Astrocyte (in vitro differentiated cells and primary cell): ENCODE measurements around the gene POLN. TPM values are rescaled to one million over a fixed set of nuclear protein-coding genes. Genes with fewer than 3 reads are reported as not detected.

Source experiments
- DNase-seq: peaks from one replicate; pipeline ENCODE4 v3.0.0-alpha.2; 2010; ENCODE audit warnings: low read depth
- FAIRE-seq: peaks from 2 replicates; lab custom pipeline; 2011; peaks lifted over from hg19 to GRCh38; lab: Jason Lieb, UNC
- H2AFZ ChIP-seq: 2 replicates; pipeline ENCODE4 v1.6.0; 2012; ENCODE audit warnings: low read depth, low read length, inconsistent platforms
- H3K27ac ChIP-seq: 2 replicates; pipeline ENCODE4 v1.5.1; 2011; ENCODE audit warnings: low read depth, low read length, inconsistent platforms
- H3K27me3 ChIP-seq: 2 replicates; pipeline ENCODE4 v1.6.0; 2011; ENCODE audit warnings: low read length, inconsistent platforms; ENCODE audit not compliant: insufficient read depth
- H3K36me3 ChIP-seq: 2 replicates; pipeline ENCODE4 v1.5.1; 2011; ENCODE audit warnings: low read length, inconsistent platforms; ENCODE audit not compliant: insufficient read depth
- H3K4me1 ChIP-seq: 2 replicates; pipeline ENCODE4 v1.5.1; 2011; ENCODE audit warnings: low read length, inconsistent platforms; ENCODE audit not compliant: insufficient read depth
- H3K4me2 ChIP-seq: 2 replicates; pipeline ENCODE4 v1.6.0; 2012; ENCODE audit warnings: low read length, inconsistent platforms
- H3K4me3 ChIP-seq: 2 replicates; pipeline ENCODE4 v1.5.1; 2011; ENCODE audit warnings: low read depth, mild to moderate bottlenecking, low read length, inconsistent platforms; ENCODE audit not compliant: insufficient read depth
- H3K79me2 ChIP-seq: 2 replicates; pipeline ENCODE4 v1.6.0; 2012; ENCODE audit warnings: mild to moderate bottlenecking, low read length, inconsistent platforms; ENCODE audit not compliant: insufficient read depth
- H3K9ac ChIP-seq: 2 replicates; pipeline ENCODE4 v1.6.0; 2012; ENCODE audit warnings: mild to moderate bottlenecking, low read length, inconsistent platforms
- H3K9me3 ChIP-seq: 2 replicates; pipeline ENCODE4 v1.5.1; 2012; ENCODE audit warnings: low read depth, mild to moderate bottlenecking, low read length, inconsistent platforms; ENCODE audit not compliant: insufficient read depth
- H4K20me1 ChIP-seq: 2 replicates; pipeline ENCODE4 v1.6.0; 2012; ENCODE audit warnings: low read length, inconsistent platforms; ENCODE audit not compliant: insufficient read depth
- H3K27ac Mint-ChIP-seq: one replicate; pipeline ENCODE4 v1.8.0; 2021; ENCODE audit warnings: mild to moderate bottlenecking, mixed read lengths; ENCODE audit not compliant: unreplicated experiment
- H3K27me3 Mint-ChIP-seq: one replicate; pipeline ENCODE4 v1.8.0; 2021; ENCODE audit warnings: low read depth, mixed read lengths; ENCODE audit not compliant: unreplicated experiment
- H3K36me3 Mint-ChIP-seq: one replicate; pipeline ENCODE4 v1.8.0; 2021; ENCODE audit warnings: low read depth, mixed read lengths; ENCODE audit not compliant: unreplicated experiment
- H3K4me1 Mint-ChIP-seq: one replicate; pipeline ENCODE4 v1.8.0; 2021; ENCODE audit warnings: low read depth, mixed read lengths; ENCODE audit not compliant: unreplicated experiment
- H3K4me3 Mint-ChIP-seq: one replicate; pipeline ENCODE4 v1.8.0; 2021; ENCODE audit warnings: mild to moderate bottlenecking, moderate library complexity, mixed read lengths; ENCODE audit not compliant: unreplicated experiment
- H3K9me3 Mint-ChIP-seq: one replicate; pipeline ENCODE4 v1.8.0; 2021; ENCODE audit warnings: mild to moderate bottlenecking, mixed read lengths; ENCODE audit not compliant: unreplicated experiment
- CTCF ChIP-seq: IDR thresholded peaks from 2 replicates; pipeline ENCODE4 v1.5.1; 2011; ENCODE audit warnings: low read depth, mild to moderate bottlenecking, inconsistent platforms, low read length, moderate library complexity; ENCODE audit not compliant: insufficient read depth
- EZH2 ChIP-seq: IDR thresholded peaks from 2 replicates; pipeline ENCODE4 v1.6.1; 2012; ENCODE audit warnings: mild to moderate bottlenecking, low read length, inconsistent platforms; ENCODE audit not compliant: insufficient read depth
- total RNA-seq: library from RNA; stranded (reverse); gene quantifications from 2 replicates; pipeline ENCODE4 v1.2.1, GENCODE V29; 2021

Gene POLN
- total RNA-seq, 1 donor from 2014 or later, result 3.1 TPM

- FAIRE-seq (no peak), DNase-seq (no peak)
- no peaks in the 10 kb centered on the region for H3K9me3 ChIP-seq
- no peak overlapping the region for H3K27ac Mint-ChIP-seq
- no peaks in the 10 kb centered on the region for H3K36me3 ChIP-seq
- no peak overlapping the region for H3K9ac ChIP-seq
- no peak overlapping the region for H2AFZ ChIP-seq
- TF ChIP-seq CTCF (no peak), EZH2 (no peak)
- no peak overlapping the region for H3K4me3 ChIP-seq
- no peaks in the 10 kb centered on the region for H3K79me2 ChIP-seq
- H3K4me3 Mint-ChIP-seq, result no peak overlapping the region
- peaks cover 7% of the 10 kb centered on the region for H3K4me1 ChIP-seq
- peaks cover 12% of the 10 kb centered on the region for H4K20me1 ChIP-seq
- H3K27me3 Mint-ChIP-seq, result peaks cover 15% of the 10 kb centered on the region
- no peak overlapping the region for H3K4me2 ChIP-seq
- H3K4me1 Mint-ChIP-seq, result no peaks in the 10 kb centered on the region
- H3K36me3 Mint-ChIP-seq, result peaks cover 3% of the 10 kb centered on the region
- no peak overlapping the region for H3K27ac ChIP-seq
- H3K27me3 ChIP-seq, result peaks cover 11% of the 10 kb centered on the region
- H3K9me3 Mint-ChIP-seq, result no peaks in the 10 kb centered on the region
These were observed 197.1 kb downstream of the POLN start for GRCh38 chr4:2044542-2045517.

GRCh38 chr4:2044119-2044485 lies 197.8 kb downstream of the POLN start:
- no peak overlapping the region for H3K4me3 ChIP-seq

More at GRCh38 chr4:2044119-2044485, 197.8 kb downstream of the POLN start:
- Mint-ChIP-seq H3K4me3 (no peak overlapping the region), H3K27ac (no peak overlapping the region), H3K9me3 (no peaks in the 10 kb centered on the region), H3K36me3 (peaks cover 3% of the 10 kb centered on the region), H3K27me3 (peaks cover 17% of the 10 kb centered on the region), H3K4me1 (no peaks in the 10 kb centered on the region)
- peaks cover 11% of the 10 kb centered on the region for H3K27me3 ChIP-seq
- DNase-seq (no peak), FAIRE-seq (no peak)
- H4K20me1 ChIP-seq, result peaks cover 12% of the 10 kb centered on the region
- TF ChIP-seq CTCF (no peak), EZH2 (no peak)
- peaks cover 7% of the 10 kb centered on the region for H3K4me1 ChIP-seq
- H3K9ac ChIP-seq, result no peak overlapping the region
- H3K4me2 ChIP-seq, result no peak overlapping the region
- no peak overlapping the region for H2AFZ ChIP-seq
- H3K9me3 ChIP-seq, result no peaks in the 10 kb centered on the region
- no peaks in the 10 kb centered on the region for H3K36me3 ChIP-seq
- H3K79me2 ChIP-seq, result no peaks in the 10 kb centered on the region
- no peak overlapping the region for H3K27ac ChIP-seq
